Type B pancreatic cell (in vitro differentiated cells): ENCODE data around the gene DNASE2B. TPM values are rescaled to one million over a fixed set of nuclear protein-coding genes. Genes with fewer than 3 reads are reported as not detected.

ENCODE experiments used
- DNase-seq: peaks from one replicate; pipeline ENCODE4 v3.0.0; 2021; ENCODE audit warnings: mixed read lengths; ENCODE audit not compliant: unreplicated experiment; ENCODE audit errors: extremely low spot score
- H3K27ac Mint-ChIP-seq: 2 replicates; pipeline ENCODE4 v1.8.0; 2021; ENCODE audit warnings: mild to moderate bottlenecking, mixed read lengths
- H3K27me3 Mint-ChIP-seq: 2 replicates; pipeline ENCODE4 v1.8.0; 2021; ENCODE audit warnings: mixed read lengths
- H3K36me3 Mint-ChIP-seq: 2 replicates; pipeline ENCODE4 v1.8.0; 2021; ENCODE audit warnings: mixed read lengths
- H3K4me1 Mint-ChIP-seq: one replicate; pipeline ENCODE4 v1.8.0; 2021; ENCODE audit warnings: mixed read lengths; ENCODE audit not compliant: unreplicated experiment
- H3K4me3 Mint-ChIP-seq: 2 replicates; pipeline ENCODE4 v1.8.0; 2021; ENCODE audit warnings: mild to moderate bottlenecking, mixed read lengths
- H3K9me3 Mint-ChIP-seq: 2 replicates; pipeline ENCODE4 v1.8.0; 2021; ENCODE audit warnings: mixed read lengths
- CTCF ChIP-seq: fragments of 200-600 bp; sonication (generic); conservative IDR thresholded peaks from 2 replicates; pipeline ENCODE4 v1.5.0; 2021; ENCODE audit warnings: antibody characterized with exemption, mild to moderate bottlenecking
- total RNA-seq: library from RNA; stranded (reverse); gene quantifications from 2 replicates; pipeline ENCODE4 v1.2.1, GENCODE V29; 2021; ENCODE audit warnings: low replicate concordance

DNASE2B gene
- total RNA-seq, 1 donor from 2014 or later: not detected

GRCh38 chr1:84353695-84354094 is 44.6 kb upstream of the DNASE2B start:
- DNase-seq: no peak

GRCh38 chr1:84355556-84355955 is 42.7 kb upstream of the DNASE2B start:
- Mint-ChIP-seq H3K27ac (no peak overlapping the region), H3K9me3 (peaks cover 8% of the 10 kb centered on the region), H3K36me3 (no peaks in the 10 kb centered on the region), H3K4me1 (peaks cover 18% of the 10 kb centered on the region), H3K4me3 (no peak overlapping the region), H3K27me3 (no peaks in the 10 kb centered on the region)
- DNase-seq: no peak
- TF ChIP-seq CTCF: no peak

More at GRCh38 chr1:84353695-84354094, 44.6 kb upstream of the DNASE2B start:
- peaks cover 8% of the 10 kb centered on the region for H3K9me3 Mint-ChIP-seq
- H3K4me3 Mint-ChIP-seq: no peak overlapping the region
- H3K27me3 Mint-ChIP-seq: no peaks in the 10 kb centered on the region
- no peak for TF ChIP-seq CTCF
- no peaks in the 10 kb centered on the region for H3K36me3 Mint-ChIP-seq
- H3K27ac Mint-ChIP-seq: no peak overlapping the region
- peaks cover 18% of the 10 kb centered on the region for H3K4me1 Mint-ChIP-seq

- peaks cover 18% of the 10 kb centered on the region for H3K4me1 Mint-ChIP-seq
- peaks cover 8% of the 10 kb centered on the region for H3K9me3 Mint-ChIP-seq
- DNase-seq: no peak
- no peaks in the 10 kb centered on the region for H3K27me3 Mint-ChIP-seq
- no peaks in the 10 kb centered on the region for H3K36me3 Mint-ChIP-seq
- no peak for TF ChIP-seq CTCF
- H3K4me3 Mint-ChIP-seq: no peak overlapping the region
- H3K27ac Mint-ChIP-seq: no peak overlapping the region
Measured at GRCh38 chr1:84356881-84357280, 41.4 kb upstream of the DNASE2B start.

GRCh38 chr1:84358695-84359094 is 39.6 kb upstream of the DNASE2B start:
- no peak for TF ChIP-seq CTCF
- no peaks in the 10 kb centered on the region for H3K36me3 Mint-ChIP-seq

GRCh38 chr1:84360316-84360715 is 38.0 kb upstream of the DNASE2B start:
- DNase-seq: no peak
- Mint-ChIP-seq H3K27ac (no peak overlapping the region), H3K4me3 (no peak overlapping the region), H3K9me3 (no peaks in the 10 kb centered on the region), H3K27me3 (no peaks in the 10 kb centered on the region), H3K36me3 (no peaks in the 10 kb centered on the region), H3K4me1 (peaks cover under 1% of the 10 kb centered on the region)
- no peak for TF ChIP-seq CTCF

More at GRCh38 chr1:84358695-84359094, 39.6 kb upstream of the DNASE2B start:
- no peak overlapping the region for H3K4me3 Mint-ChIP-seq
- no peak overlapping the region for H3K27ac Mint-ChIP-seq
- peaks cover 7% of the 10 kb centered on the region for H3K9me3 Mint-ChIP-seq
- H3K27me3 Mint-ChIP-seq: no peaks in the 10 kb centered on the region
- no peak for DNase-seq
- H3K4me1 Mint-ChIP-seq: peaks cover 7% of the 10 kb centered on the region

GRCh38 chr1:84361796-84362195 is 36.5 kb upstream of the DNASE2B start:
- H3K27ac Mint-ChIP-seq: no peak overlapping the region
- TF ChIP-seq CTCF: no peak

More at GRCh38 chr1:84361796-84362195, 36.5 kb upstream of the DNASE2B start:
- Mint-ChIP-seq H3K4me3 (no peak overlapping the region), H3K27me3 (no peaks in the 10 kb centered on the region), H3K36me3 (no peaks in the 10 kb centered on the region), H3K4me1 (peaks cover 8% of the 10 kb centered on the region), H3K9me3 (no peaks in the 10 kb centered on the region)
- no peak for DNase-seq
